Endothelial cell (in vitro differentiated cells): ENCODE data around the gene TLR10. TPM values are rescaled to one million over a fixed set of nuclear protein-coding genes. Genes with fewer than 3 reads are reported as not detected.
"Not testable (repeated sequence)": the region's sequence is repeated elsewhere in the genome, so short reads cannot be mapped to it uniquely, and the experiment has no call there.

Source experiments
- DNase-seq: peaks from one replicate; pipeline ENCODE4 v3.0.0; 2021; ENCODE audit warnings: low spot score
- H3K27ac Mint-ChIP-seq: one replicate; pipeline ENCODE4 v1.8.0; 2021; ENCODE audit warnings: mixed read lengths, inconsistent platforms; ENCODE audit not compliant: unreplicated experiment
- H3K27me3 Mint-ChIP-seq: one replicate; pipeline ENCODE4 v1.8.0; 2021; ENCODE audit warnings: mild to moderate bottlenecking, moderate library complexity, mixed read lengths, inconsistent platforms; ENCODE audit not compliant: unreplicated experiment
- H3K36me3 Mint-ChIP-seq: one replicate; pipeline ENCODE4 v1.8.0; 2021; ENCODE audit warnings: mild to moderate bottlenecking, low read depth, mixed read lengths, inconsistent platforms; ENCODE audit not compliant: unreplicated experiment
- H3K4me1 Mint-ChIP-seq: one replicate; pipeline ENCODE4 v1.8.0; 2021; ENCODE audit warnings: mild to moderate bottlenecking, mixed read lengths, inconsistent platforms; ENCODE audit not compliant: unreplicated experiment
- H3K4me3 Mint-ChIP-seq: one replicate; pipeline ENCODE4 v1.8.0; 2021; ENCODE audit warnings: mild to moderate bottlenecking, mixed read lengths, inconsistent platforms; ENCODE audit not compliant: unreplicated experiment
- H3K9me3 Mint-ChIP-seq: one replicate; pipeline ENCODE4 v1.8.0; 2021; ENCODE audit warnings: mixed read lengths, inconsistent platforms; ENCODE audit not compliant: unreplicated experiment
- CTCF ChIP-seq: fragments of 200-600 bp; sonication (generic); IDR thresholded peaks from one replicate; pipeline ENCODE4 v1.5.0; 2021; ENCODE audit warnings: antibody characterized with exemption; ENCODE audit not compliant: unreplicated experiment
- total RNA-seq: library from RNA; stranded (reverse); fragmentation: NEBNext Ultra II Directional; extraction: Animal tissue kit (Norgen Biotek cat#: 25700); gene quantifications from one replicate; pipeline ENCODE4 v1.2.1, GENCODE V29; 2021; ENCODE audit not compliant: unreplicated experiment

TLR10 gene
- total RNA-seq, 1 donor from 2014 or later, result not detected

- no peak for TF ChIP-seq CTCF
- Mint-ChIP-seq H3K36me3 (no peaks in the 10 kb centered on the region), H3K9me3 (no peaks in the 10 kb centered on the region), H3K27me3 (peaks cover 3% of the 10 kb centered on the region), H3K4me3 (no peak overlapping the region), H3K4me1 (no peaks in the 10 kb centered on the region), H3K27ac (no peak overlapping the region)
- DNase-seq, result no peak
Measured at GRCh38 chr4:38783109-38783460, 295 bp upstream of the TLR10 start.

GRCh38 chr4:38781854-38782261, 932 bp downstream of the TLR10 start:
- no peaks in the 10 kb centered on the region for H3K36me3 Mint-ChIP-seq
- H3K27ac Mint-ChIP-seq, result no peak overlapping the region
- no peak overlapping the region for H3K4me3 Mint-ChIP-seq
- no peak for DNase-seq
- peaks cover 1% of the 10 kb centered on the region for H3K27me3 Mint-ChIP-seq
- H3K9me3 Mint-ChIP-seq, result no peaks in the 10 kb centered on the region
- TF ChIP-seq CTCF, result no peak
- no peaks in the 10 kb centered on the region for H3K4me1 Mint-ChIP-seq

- no peak for TF ChIP-seq CTCF
- no peaks in the 10 kb centered on the region for H3K4me1 Mint-ChIP-seq
- peaks cover 1% of the 10 kb centered on the region for H3K27me3 Mint-ChIP-seq
- H3K4me3 Mint-ChIP-seq, result no peak overlapping the region
- H3K27ac Mint-ChIP-seq, result no peak overlapping the region
- H3K9me3 Mint-ChIP-seq, result no peaks in the 10 kb centered on the region
- no peaks in the 10 kb centered on the region for H3K36me3 Mint-ChIP-seq
- no peak for DNase-seq
Measured at GRCh38 chr4:38780833-38781484, 1.8 kb downstream of the TLR10 start.

DNA sequence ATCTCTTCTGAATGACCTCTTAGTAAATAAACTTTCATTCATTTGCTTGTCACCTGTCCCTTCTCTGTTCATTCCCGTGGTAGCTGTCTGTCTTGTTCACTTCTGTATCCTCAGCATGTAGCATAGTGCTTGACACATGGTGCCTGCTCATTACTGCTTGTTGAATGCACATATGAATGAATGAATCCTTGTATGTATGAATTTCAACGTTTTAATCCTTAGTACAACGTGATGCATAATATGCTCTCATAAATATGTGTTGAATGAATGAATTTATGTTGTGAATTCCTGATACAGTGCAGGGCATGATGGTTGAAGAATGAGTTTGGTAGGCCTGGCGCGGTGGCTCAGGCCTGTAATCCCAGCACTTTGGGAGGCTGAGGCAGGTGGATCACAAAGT, 3.0 kb downstream of the TLR10 start:
- Mint-ChIP-seq H3K4me1 (no peaks in the 10 kb centered on the region), H3K36me3 (no peaks in the 10 kb centered on the region), H3K4me3 (no peak overlapping the region), H3K9me3 (no peaks in the 10 kb centered on the region), H3K27ac (no peak overlapping the region), H3K27me3 (peaks cover 1% of the 10 kb centered on the region)
- no peak for DNase-seq
- TF ChIP-seq CTCF, result no peak

DNA sequence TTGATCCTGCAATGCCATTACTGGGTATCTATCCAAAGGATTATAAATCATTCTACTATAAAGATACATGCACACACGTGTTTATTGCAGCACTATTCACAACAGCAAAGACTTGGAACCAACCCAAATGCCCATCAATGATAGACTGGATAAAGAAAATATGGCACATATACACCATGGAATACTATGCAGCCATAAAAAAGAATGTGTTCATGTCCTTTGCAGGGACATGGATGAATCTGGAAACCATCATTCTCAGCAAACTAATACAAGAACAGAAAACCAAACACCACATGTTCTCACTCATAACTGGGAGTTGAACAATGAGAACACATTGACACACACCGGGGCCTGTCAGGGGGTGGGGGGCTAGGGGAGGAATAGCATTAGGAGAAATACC, 4.9 kb downstream of the TLR10 start:
- not testable (repeated sequence) for H3K27me3 Mint-ChIP-seq, DNase-seq, H3K36me3 Mint-ChIP-seq, H3K4me1 Mint-ChIP-seq, H3K27ac Mint-ChIP-seq, H3K4me3 Mint-ChIP-seq, H3K9me3 Mint-ChIP-seq

- H3K4me1 Mint-ChIP-seq, result no peaks in the 10 kb centered on the region
- no peaks in the 10 kb centered on the region for H3K9me3 Mint-ChIP-seq
Measured at GRCh38 chr4:38775326-38775725, 7.5 kb downstream of the TLR10 start.

More at GRCh38 chr4:38775326-38775725, 7.5 kb downstream of the TLR10 start:
- H3K27me3 Mint-ChIP-seq, result no peaks in the 10 kb centered on the region
- no peak overlapping the region for H3K27ac Mint-ChIP-seq
- no peak overlapping the region for H3K4me3 Mint-ChIP-seq
- no peak for TF ChIP-seq CTCF
- H3K36me3 Mint-ChIP-seq, result no peaks in the 10 kb centered on the region
- DNase-seq, result no peak
